Measurements from ENCODE around the gene EQTN.

- TF ChIP-seq GATA2 (IDR thresholded peaks at IDR 0.05; ENCODE audit: low read depth, low read length) = no peak
- no peak for TF ChIP-seq GATA3 (IDR thresholded peaks at IDR 0.05; ENCODE audit: low read depth, low read length)
These were observed 20.5 kb downstream of the EQTN start for GRCh38 chr9:27276193-27277030.
